22Rv1 (cell line): ENCODE results near the gene MTHFR.

Experiments used
- ZFX ChIP-seq: fragments of 450-650 bp; IDR thresholded peaks from 2 replicates; pipeline ENCODE4 v1.6.1; 2017; ENCODE audit warnings: antibody characterized with exemption, borderline replicate concordance
- TF ChIP-seq, protein P1 (sequence below): fragments of 450-650 bp; IDR thresholded peaks from 2 replicates; pipeline ENCODE4 v1.5.1; 2017; ENCODE audit warnings: mild to moderate bottlenecking

DNA sequence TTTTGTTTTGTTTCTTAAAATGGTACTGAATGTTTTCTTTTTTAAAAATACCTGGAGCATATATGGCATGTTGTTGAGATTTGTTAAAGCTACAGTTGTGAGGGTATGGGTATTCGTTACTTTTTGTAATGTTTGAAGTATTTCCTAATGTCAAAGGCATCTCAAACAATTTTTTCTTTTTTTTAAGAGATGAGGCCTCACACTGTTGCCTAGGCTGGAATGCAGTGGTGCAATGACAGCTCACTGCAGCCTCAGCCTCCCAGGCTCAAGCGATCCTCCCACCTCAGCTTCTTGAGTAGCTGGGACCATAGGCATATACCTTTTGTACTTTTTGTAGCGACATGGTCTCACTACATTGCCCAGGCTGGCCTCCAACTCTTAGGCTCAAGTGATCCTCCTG lies 16.3 kb upstream of the MTHFR start:
- TF ChIP-seq, protein P1, sequence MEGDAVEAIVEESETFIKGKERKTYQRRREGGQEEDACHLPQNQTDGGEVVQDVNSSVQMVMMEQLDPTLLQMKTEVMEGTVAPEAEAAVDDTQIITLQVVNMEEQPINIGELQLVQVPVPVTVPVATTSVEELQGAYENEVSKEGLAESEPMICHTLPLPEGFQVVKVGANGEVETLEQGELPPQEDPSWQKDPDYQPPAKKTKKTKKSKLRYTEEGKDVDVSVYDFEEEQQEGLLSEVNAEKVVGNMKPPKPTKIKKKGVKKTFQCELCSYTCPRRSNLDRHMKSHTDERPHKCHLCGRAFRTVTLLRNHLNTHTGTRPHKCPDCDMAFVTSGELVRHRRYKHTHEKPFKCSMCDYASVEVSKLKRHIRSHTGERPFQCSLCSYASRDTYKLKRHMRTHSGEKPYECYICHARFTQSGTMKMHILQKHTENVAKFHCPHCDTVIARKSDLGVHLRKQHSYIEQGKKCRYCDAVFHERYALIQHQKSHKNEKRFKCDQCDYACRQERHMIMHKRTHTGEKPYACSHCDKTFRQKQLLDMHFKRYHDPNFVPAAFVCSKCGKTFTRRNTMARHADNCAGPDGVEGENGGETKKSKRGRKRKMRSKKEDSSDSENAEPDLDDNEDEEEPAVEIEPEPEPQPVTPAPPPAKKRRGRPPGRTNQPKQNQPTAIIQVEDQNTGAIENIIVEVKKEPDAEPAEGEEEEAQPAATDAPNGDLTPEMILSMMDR, result no peak
- no peak for TF ChIP-seq ZFX
